ENCODE measurements around the gene LRRC27.

LRRC27 gene

GRCh38 chr10:132395704-132396493 lies 63.9 kb downstream of the LRRC27 start:
- Histone ChIP-seq H3K79me2 (ENCODE audit: insufficient read depth, low read length) (no peaks in the 10 kb centered on the region), H3F3A (ENCODE audit: insufficient read depth, low read length) (no peaks in the 10 kb centered on the region), H3K36me3 (ENCODE audit: insufficient read depth, low read length) (no peaks in the 10 kb centered on the region), H4K20me1 (ENCODE audit: insufficient read depth, low read length) (no peaks in the 10 kb centered on the region), H3K9ac (ENCODE audit: low read length) (no peak overlapping the region), H3K9me3 (ENCODE audit: low read length) (no peaks in the 10 kb centered on the region), H3K4me2 (ENCODE audit: low read length) (no peak overlapping the region), H3K9me2 (ENCODE audit: low read depth, low read length) (no peaks in the 10 kb centered on the region), H3K4me3 (ENCODE audit: low read depth, low read length, poor library complexity, severe bottlenecking) (no peak overlapping the region), H3K27me3 (ENCODE audit: insufficient read depth, low read length) (0 out of 2 replicates have a peak, but pooled peaks cover 6% of the 10 kb centered on the region), H3K4me1 (ENCODE audit: insufficient read depth, low read length, severe bottlenecking) (no peaks in the 10 kb centered on the region), H2AFZ (ENCODE audit: low read length) (no peak overlapping the region), H3K27ac (ENCODE audit: low read depth, low read length, poor library complexity, severe bottlenecking) (no peak overlapping the region)
- TF ChIP-seq CTCF (IDR thresholded peaks at IDR 0.05; ENCODE audit: low read length) (no peak), EZH2 (IDR thresholded peaks at IDR 0.05; ENCODE audit: borderline replicate concordance, low read length) (no peak)

- TF ChIP-seq CTCF (IDR thresholded peaks at IDR 0.05; ENCODE audit: low read length) (no peak), EZH2 (IDR thresholded peaks at IDR 0.05; ENCODE audit: borderline replicate concordance, low read length) (no peak)
- Histone ChIP-seq H3K9me3 (ENCODE audit: low read length) (no peaks in the 10 kb centered on the region), H3K27me3 (ENCODE audit: insufficient read depth, low read length) (0 out of 2 replicates have a peak, but pooled peaks cover 6% of the 10 kb centered on the region), H3K4me2 (ENCODE audit: low read length) (no peak overlapping the region), H2AFZ (ENCODE audit: low read length) (no peak overlapping the region), H3K4me3 (ENCODE audit: low read depth, low read length, poor library complexity, severe bottlenecking) (no peak overlapping the region), H3K27ac (ENCODE audit: low read depth, low read length, poor library complexity, severe bottlenecking) (no peak overlapping the region), H3F3A (ENCODE audit: insufficient read depth, low read length) (no peaks in the 10 kb centered on the region), H3K4me1 (ENCODE audit: insufficient read depth, low read length, severe bottlenecking) (no peaks in the 10 kb centered on the region), H3K79me2 (ENCODE audit: insufficient read depth, low read length) (no peaks in the 10 kb centered on the region), H3K36me3 (ENCODE audit: insufficient read depth, low read length) (no peaks in the 10 kb centered on the region), H3K9me2 (ENCODE audit: low read depth, low read length) (no peaks in the 10 kb centered on the region), H4K20me1 (ENCODE audit: insufficient read depth, low read length) (no peaks in the 10 kb centered on the region), H3K9ac (ENCODE audit: low read length) (no peak overlapping the region)
Measured at GRCh38 chr10:132396494-132397035, 64.6 kb downstream of the LRRC27 start.

- 0 out of 2 replicates have a peak, but pooled peaks cover 6% of the 10 kb centered on the region for H3K27me3 ChIP-seq (ENCODE audit: insufficient read depth, low read length)
- no peaks in the 10 kb centered on the region for H3F3A ChIP-seq (ENCODE audit: insufficient read depth, low read length)
- TF ChIP-seq CTCF (IDR thresholded peaks at IDR 0.05; ENCODE audit: low read length) (no peak), EZH2 (IDR thresholded peaks at IDR 0.05; ENCODE audit: borderline replicate concordance, low read length) (no peak)
- H3K9me2 ChIP-seq (ENCODE audit: low read depth, low read length) = no peaks in the 10 kb centered on the region
- no peak within 1 kb of the TSS for H3K9ac ChIP-seq (ENCODE audit: low read length)
- no peak within 1 kb of the TSS for H2AFZ ChIP-seq (ENCODE audit: low read length)
- H3K27ac ChIP-seq (ENCODE audit: low read depth, low read length, poor library complexity, severe bottlenecking) = no peak within 1 kb of the TSS
- no peak within 1 kb of the TSS for H3K4me2 ChIP-seq (ENCODE audit: low read length)
- no peaks in the 10 kb centered on the region for H3K9me3 ChIP-seq (ENCODE audit: low read length)
- H3K4me1 ChIP-seq (ENCODE audit: insufficient read depth, low read length, severe bottlenecking) = no peaks in the 10 kb centered on the region
- H3K4me3 ChIP-seq (ENCODE audit: low read depth, low read length, poor library complexity, severe bottlenecking) = no peak within 1 kb of the TSS
- H4K20me1 ChIP-seq (ENCODE audit: insufficient read depth, low read length) = no peaks in the 10 kb centered on the region
- no peaks in the 10 kb centered on the region for H3K79me2 ChIP-seq (ENCODE audit: insufficient read depth, low read length)
- no peaks in the 10 kb centered on the region for H3K36me3 ChIP-seq (ENCODE audit: insufficient read depth, low read length)
Measured at GRCh38 chr10:132397036-132397541, 65.1 kb downstream of the LRRC27 start, which contains the start of gene PWWP2B. Gene PWWP2B (plus strand): TSS chr10:132397200. CDS start chr10:132397227, 27 bp downstream.

All from OCI-LY1 (cell line).